ENCODE data around the gene SPRY2.

The SPRY2 gene

DNA sequence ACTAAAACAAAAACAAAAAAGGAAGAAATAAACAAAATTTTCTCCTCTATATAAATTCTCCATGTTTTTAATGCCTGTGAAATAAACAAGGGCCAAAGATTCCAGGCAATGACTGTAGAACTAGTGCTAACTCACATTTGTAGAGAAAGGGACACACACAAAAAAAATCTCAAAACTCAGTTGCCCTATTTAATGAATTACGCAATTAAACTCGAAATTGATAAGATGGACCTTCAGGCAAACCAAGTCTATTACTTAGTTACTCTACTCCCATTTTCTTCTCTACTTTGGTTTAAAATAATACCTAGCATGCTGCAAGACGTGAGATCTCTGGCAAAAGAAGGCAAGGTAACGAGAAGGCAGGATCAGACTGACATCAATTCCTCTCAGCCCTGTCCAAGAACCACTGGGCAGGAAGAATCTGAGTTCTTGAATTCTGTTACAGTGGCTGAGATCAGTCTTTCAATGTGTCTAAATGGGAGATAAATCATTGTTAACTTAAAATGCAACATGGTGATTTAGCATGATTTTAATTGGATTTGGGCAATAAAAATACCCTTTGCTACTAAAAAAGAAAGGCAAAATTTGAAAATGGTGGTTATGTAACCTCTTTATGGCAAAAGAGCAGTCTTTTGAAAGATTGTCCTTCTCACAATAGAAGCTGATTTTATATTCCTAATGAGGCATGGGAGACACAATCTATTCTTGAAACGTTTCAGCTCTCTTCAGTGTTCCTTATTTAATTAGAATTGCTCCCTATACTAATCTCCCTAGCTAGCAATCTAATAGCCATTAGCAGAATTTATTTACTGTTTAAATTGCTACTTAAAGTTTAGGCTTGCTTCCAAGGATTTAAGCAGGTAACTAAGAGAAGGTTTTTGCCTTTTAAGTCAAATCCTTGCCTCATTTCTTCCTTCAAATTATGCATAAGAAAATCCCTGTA lies 25.9 kb downstream of the SPRY2 start:
- no peaks in the 10 kb centered on the region for H3K36me3 ChIP-seq
- no peak for DNase-seq
- H3K4me3 ChIP-seq (ENCODE audit: low read depth, low read length): no peak overlapping the region
- TF ChIP-seq, protein P1, sequence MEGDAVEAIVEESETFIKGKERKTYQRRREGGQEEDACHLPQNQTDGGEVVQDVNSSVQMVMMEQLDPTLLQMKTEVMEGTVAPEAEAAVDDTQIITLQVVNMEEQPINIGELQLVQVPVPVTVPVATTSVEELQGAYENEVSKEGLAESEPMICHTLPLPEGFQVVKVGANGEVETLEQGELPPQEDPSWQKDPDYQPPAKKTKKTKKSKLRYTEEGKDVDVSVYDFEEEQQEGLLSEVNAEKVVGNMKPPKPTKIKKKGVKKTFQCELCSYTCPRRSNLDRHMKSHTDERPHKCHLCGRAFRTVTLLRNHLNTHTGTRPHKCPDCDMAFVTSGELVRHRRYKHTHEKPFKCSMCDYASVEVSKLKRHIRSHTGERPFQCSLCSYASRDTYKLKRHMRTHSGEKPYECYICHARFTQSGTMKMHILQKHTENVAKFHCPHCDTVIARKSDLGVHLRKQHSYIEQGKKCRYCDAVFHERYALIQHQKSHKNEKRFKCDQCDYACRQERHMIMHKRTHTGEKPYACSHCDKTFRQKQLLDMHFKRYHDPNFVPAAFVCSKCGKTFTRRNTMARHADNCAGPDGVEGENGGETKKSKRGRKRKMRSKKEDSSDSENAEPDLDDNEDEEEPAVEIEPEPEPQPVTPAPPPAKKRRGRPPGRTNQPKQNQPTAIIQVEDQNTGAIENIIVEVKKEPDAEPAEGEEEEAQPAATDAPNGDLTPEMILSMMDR (IDR thresholded peaks at IDR 0.05; ENCODE audit: low read depth, low read length): no peak
- no peaks in the 10 kb centered on the region for H3K9me3 ChIP-seq (ENCODE audit: severe bottlenecking)
- H3K27me3 ChIP-seq (ENCODE audit: insufficient read depth, low read depth, severe bottlenecking): no peaks in the 10 kb centered on the region
- no peak overlapping the region for H3K27ac ChIP-seq

DNA sequence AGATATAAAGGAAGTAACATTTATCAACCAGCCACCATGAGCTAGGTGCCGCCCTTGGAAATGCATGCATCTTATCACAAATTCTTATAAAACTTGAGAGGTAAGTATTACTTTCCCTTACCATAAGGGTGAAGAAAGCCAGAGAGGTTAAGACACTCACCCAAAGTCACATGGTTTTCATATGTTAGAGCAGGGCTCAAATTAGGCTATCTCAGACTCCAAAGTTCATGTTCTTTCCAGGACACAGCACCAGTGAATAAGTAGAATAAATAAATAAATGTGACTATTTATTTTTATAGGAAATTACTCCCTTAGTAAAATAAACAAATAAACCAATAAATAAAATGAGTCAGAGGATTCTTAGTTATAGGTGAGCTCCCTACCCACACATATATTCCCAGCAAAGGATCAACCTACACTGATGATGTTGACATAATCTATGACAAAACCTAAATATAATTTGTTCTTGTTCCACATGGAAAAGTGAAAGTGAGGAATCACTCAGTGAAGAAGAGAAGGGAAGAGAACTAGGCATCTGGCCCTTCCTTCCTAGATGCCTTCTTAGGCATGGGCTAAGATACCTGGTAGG lies 27.2 kb downstream of the SPRY2 start:
- Histone ChIP-seq H3K27ac (no peak overlapping the region), H3K27me3 (ENCODE audit: insufficient read depth, low read depth, severe bottlenecking) (no peaks in the 10 kb centered on the region), H3K4me3 (ENCODE audit: low read depth, low read length) (no peak overlapping the region), H3K9me3 (ENCODE audit: severe bottlenecking) (no peaks in the 10 kb centered on the region), H3K36me3 (no peaks in the 10 kb centered on the region)
- DNase-seq: no peak
- TF ChIP-seq, protein P1 (IDR thresholded peaks at IDR 0.05; ENCODE audit: low read depth, low read length): no peak

DNA sequence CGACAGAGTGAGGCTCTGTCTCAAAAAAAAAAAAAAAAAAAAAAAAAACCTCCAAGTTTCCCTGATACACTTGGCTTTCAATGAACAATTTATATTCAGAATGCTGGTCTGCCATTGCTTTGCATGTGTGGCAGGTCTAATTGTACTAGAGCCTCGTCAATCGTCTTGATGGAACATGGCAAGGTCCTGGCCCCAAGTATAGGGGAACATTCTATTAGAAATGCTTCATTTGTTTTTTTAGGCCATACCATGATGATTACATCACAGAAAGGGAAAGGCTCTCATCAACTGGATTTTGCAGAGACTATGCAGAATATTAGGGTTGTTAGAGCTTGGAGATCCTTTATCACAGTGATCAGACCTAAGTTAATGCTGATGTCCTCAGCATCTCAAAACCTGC lies 28.0 kb downstream of the SPRY2 start:
- no peak overlapping the region for H3K4me3 ChIP-seq (ENCODE audit: low read depth, low read length)
- DNase-seq: no peak
- no peak overlapping the region for H3K27ac ChIP-seq
- no peaks in the 10 kb centered on the region for H3K36me3 ChIP-seq
- TF ChIP-seq, protein P1 (IDR thresholded peaks at IDR 0.05; ENCODE audit: low read depth, low read length): no peak
- H3K9me3 ChIP-seq (ENCODE audit: severe bottlenecking): no peaks in the 10 kb centered on the region
- H3K27me3 ChIP-seq (ENCODE audit: insufficient read depth, low read depth, severe bottlenecking): no peaks in the 10 kb centered on the region

DNA sequence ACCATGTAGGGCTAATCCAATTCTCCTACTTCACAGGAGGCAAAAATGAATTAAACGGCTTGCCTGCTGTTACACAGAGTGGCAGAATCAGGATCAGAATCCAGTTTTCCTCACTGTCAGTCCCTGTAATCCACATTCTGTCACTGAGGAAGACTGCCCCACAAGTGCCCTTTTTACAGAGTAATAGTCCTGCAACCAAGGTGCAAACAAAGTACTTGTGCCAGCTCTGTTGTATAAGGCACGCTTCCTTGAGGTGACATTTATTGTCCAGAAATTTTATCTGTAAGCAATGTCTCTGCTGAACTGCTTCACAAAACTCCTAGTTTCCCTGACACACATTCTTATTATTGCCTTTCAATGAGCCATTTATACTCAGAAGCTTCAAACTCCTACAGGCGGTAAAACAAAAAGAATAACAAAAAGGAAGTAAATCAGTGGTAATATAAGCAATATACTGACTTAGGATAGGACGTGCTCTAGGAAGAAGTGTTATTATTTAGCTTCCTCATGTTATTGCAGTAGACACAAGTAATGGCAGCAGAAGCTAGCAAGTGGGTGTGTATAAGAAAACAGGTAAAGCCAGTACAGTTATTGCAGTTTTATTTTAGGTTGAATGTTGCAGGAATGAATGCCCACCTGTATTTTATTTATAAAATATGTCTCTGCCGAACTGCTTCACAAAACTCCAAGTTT lies 28.8 kb downstream of the SPRY2 start:
- Histone ChIP-seq H3K27me3 (ENCODE audit: insufficient read depth, low read depth, severe bottlenecking) (no peaks in the 10 kb centered on the region), H3K36me3 (no peaks in the 10 kb centered on the region), H3K27ac (no peak overlapping the region), H3K4me3 (ENCODE audit: low read depth, low read length) (no peak overlapping the region), H3K9me3 (ENCODE audit: severe bottlenecking) (no peaks in the 10 kb centered on the region)
- DNase-seq: no peak
- TF ChIP-seq, protein P1 (IDR thresholded peaks at IDR 0.05; ENCODE audit: low read depth, low read length): no peak

DNA sequence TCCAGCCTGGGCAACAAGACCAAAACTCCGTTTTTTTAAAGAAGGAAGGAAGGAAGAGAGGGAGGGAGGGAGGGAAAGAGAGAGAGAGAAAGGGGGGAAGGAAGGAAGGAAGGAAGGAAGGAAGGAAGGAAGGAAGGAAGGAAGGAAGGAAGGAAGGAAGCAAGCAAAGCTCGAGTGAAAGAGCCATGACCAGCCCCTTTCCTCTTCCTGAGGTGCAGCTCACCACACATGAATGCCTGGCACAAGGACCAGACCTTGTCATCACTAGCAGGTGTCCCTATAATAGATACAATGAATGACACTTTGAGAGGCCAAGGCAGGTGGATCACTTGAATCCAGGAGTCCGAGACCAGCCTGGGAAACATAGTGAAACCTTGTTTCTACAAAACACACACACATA lies 31.0 kb downstream of the SPRY2 start:
- Histone ChIP-seq H3K9me3 (ENCODE audit: severe bottlenecking) (no peaks in the 10 kb centered on the region), H3K36me3 (no peaks in the 10 kb centered on the region), H3K27me3 (ENCODE audit: insufficient read depth, low read depth, severe bottlenecking) (no peaks in the 10 kb centered on the region), H3K27ac (no peak overlapping the region), H3K4me3 (ENCODE audit: low read depth, low read length) (no peak overlapping the region)
- TF ChIP-seq, protein P1 (IDR thresholded peaks at IDR 0.05; ENCODE audit: low read depth, low read length): no peak
- DNase-seq: no peak

Measured in WERI-Rb-1 (cell line).